ENCODE measurements around the gene MBIP.

- TF ChIP-seq CTCF (IDR thresholded peaks at IDR 0.05; ENCODE audit: borderline replicate concordance, extremely low read depth, low read length, poor library complexity, severe bottlenecking), result no peak
- no peak for TF ChIP-seq EZH2 (IDR thresholded peaks at IDR 0.05; ENCODE audit: borderline replicate concordance, low read depth, low read length, severe bottlenecking)
These were observed 39.1 kb downstream of the MBIP start for GRCh38 chr14:36281309-36281708.

Data from DND-41 (cell line).